GM12872 (cell line): ENCODE data around the gene FOXF1.

Experiments used
- CTCF ChIP-seq: IDR thresholded peaks from 3 replicates; pipeline ENCODE4 v1.5.1; 2011; ENCODE audit warnings: low read depth, mild to moderate bottlenecking, low read length, moderate library complexity; ENCODE audit not compliant: insufficient read depth

The FOXF1 gene

DNA sequence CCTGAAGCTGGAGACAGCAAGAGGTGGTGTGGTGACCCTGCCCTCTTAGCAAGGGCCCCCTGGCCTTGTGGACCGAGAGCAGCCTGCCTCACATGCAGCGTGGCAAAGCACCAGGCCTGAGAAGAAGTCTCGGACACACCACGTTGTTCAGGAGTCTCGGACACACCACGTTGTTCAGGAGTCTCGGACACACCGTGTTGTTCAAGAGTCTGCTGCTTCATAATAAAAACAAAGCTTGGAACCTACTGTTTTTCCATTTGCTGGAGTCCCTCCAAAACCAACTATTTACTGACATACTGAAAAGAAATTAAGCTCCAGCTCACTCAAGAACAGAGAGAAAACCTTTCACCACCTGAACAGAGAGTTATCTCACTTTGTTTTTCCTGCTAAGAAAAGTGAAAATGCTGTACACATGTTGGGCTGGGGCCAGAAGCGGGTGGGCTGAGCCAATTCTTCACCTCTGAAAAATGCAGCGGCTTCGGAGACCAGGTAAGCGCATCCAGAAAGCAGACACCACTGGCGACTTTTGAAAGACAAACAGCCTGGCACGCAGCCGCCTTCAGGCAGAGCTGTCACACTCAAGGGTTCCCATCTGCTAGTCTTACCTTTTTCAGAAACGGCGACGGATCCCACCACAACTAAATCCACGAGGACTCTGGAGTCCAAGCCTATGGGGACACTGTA, 35.8 kb downstream of the FOXF1 start:
- no peak for TF ChIP-seq CTCF

DNA sequence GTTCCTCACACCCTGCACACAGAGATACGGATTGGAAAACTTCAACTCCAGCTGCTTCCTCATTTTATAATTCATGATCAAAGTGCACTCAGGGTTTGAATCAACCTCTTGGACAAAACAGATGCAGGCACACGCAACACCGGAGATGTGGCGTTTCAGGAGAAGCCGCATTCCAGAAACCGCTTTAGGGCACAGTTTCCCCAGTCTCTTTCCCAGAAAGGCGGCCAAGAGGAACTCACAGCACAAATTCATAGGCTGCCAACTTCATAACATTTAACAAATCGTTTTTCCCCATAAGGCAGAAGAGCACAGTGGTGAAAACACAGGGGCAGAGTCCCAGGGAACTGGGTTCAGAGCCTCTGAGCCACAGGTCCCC, 36.3 kb downstream of the FOXF1 start:
- TF ChIP-seq CTCF: no peak

- no peak for TF ChIP-seq CTCF
Observed at GRCh38 chr16:86547286-86547685, 37.0 kb downstream of the FOXF1 start.

DNA sequence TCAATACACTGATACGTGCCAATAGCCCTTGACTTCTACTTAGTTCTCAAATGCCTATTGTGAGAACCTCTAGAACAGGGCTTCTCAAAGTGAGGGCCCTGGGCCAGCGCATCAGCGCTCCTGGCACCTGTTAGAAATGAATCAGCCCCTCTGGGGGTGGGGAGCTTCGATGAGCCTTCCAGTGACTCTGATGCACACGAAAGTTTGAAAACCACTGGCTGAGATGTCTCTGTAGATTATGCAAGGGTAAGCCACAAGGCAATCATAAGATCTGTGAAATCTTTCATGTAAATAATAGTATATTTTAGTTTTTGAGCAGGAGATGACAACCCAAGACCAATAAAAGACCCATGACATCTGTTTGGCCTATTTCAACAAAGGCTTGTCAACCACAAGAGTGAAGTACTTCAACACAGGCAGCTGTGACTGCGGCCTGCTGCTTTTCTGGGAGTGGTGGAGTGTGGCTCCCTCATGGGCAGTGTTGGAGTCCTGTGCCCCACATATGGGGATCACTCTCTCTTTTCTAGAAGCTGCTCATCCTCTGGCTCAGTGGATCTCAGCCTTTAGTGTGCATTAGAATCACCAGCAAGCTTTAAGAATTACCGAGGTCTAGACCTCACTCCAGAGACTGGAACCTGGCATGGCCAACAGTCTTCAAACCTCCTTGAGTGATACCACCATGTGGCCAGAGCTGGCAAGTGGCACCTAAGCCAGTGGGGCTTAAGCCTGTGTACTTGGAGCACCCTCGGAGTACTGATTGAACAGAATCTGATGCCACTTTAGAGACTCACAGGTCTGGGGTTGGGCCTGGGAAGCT, 39.0 kb downstream of the FOXF1 start:
- no peak for TF ChIP-seq CTCF

- TF ChIP-seq CTCF: no peak
Observed at GRCh38 chr16:86549893-86550190, 39.5 kb downstream of the FOXF1 start.

DNA sequence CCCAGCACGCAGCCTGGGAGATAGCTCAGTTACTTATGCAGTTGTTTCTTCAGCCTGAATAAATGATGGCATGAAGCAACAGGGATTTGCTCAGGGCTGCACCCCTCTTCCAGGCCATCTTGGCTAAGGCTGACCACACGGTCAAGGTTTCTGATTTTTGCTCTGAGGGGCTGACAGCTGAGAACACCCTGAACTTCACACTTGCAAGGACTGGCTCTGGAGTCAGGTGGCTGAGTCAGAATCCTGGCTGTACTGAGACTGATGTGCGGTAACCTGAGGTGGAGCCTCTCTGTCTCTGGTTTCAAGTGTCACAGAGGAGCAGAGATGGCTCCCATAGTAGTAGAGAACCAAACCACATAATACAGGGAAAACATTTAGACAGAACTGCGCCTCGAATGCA, 40.0 kb downstream of the FOXF1 start:
- TF ChIP-seq CTCF: no peak

GRCh38 chr16:86553356-86553755, 43.0 kb downstream of the FOXF1 start:
- TF ChIP-seq CTCF: no peak
